Stimulated activated CD8-positive, alpha-beta memory T cell treated with anti-CD3 and anti-CD28 coated beads, Interleukin-7, amount 100 ng/mL, for 1 hour (primary cell): ENCODE measurements around the gene SLC9A4.
"Not testable (repeated sequence)": the region's sequence is repeated elsewhere in the genome, so short reads cannot be mapped to it uniquely, and the experiment has no call there.

Experiments
- DNase-seq, 2 donors: peaks; one replicate each; pipeline ENCODE4 v3.0.0-alpha.2; 2020; ENCODE audit warnings: low read depth in 2 of 2

The SLC9A4 gene

DNA sequence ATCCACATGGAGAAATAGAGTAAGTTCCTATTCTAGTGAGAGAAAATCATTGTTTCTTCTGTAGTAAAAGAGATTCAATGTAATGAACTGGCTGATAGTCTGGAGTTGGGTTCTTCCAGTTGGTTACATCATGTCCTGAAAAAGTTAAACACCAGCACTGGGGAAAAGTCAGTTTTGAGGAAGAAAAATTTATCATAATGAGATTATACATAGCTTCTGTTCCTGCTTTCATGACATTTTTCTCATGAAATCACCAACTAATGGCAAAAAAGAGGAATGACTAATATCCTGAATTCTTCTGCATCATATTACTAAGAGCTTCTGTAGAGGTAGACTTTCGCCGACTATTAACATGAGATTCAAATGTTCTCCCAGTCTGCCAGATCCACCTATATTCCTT, 77.1 kb downstream of the SLC9A4 start:
- no peak for DNase-seq

DNA sequence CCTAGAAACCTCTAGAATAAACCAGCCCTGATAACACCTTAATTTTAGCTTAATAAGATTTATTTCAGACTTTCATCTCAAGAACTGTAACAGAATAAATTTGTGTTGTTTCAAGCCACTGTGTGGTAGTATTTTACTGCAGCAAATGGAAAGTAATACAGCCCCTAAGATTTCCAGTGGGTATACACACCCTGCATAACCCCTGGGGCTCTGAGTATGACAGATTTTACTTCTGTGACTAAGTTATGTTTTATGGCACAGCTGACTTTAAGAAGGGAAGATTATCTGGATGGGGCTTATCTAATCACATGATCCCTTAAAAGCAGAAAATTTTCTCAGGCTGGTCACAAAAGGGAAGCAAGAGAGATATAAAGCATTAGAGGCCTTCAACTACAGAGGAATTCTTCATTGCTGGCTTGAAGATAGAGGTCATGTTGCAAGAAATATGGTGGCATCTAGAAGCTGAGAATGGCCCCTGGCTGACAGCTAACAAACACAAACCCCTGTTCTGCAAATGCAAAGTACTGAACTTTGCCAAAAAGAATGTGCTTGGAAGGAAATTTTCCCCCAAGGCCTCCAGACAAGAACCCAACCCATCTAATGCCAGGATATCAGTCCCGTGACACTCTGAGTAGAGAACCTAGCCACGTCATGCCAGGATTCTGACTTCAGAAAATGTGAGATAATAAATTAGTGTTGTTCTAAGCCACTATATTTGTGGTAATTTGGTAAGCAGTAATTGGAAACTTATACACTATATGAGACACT, 78.5 kb downstream of the SLC9A4 start:
- no peak for DNase-seq

DNA sequence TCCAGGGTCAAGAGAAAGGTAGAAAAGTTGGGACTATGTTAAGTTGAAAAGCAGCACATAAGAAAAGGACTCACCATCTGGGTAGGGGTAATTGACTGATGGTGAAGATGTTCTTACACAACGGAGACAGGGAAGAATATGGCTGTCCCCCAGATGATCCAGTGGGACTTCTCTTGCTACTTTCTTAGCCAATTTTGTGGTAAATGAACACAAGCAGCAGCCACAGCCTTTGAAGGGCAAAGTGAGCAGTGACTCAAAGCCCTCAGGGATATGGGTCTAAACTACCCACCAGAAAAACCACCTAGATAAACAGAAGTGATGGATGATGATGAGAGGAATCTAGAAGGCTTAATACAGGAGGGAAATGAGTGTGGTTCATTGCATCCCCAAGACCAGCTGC, 80.6 kb downstream of the SLC9A4 start:
- no peak for DNase-seq

DNA sequence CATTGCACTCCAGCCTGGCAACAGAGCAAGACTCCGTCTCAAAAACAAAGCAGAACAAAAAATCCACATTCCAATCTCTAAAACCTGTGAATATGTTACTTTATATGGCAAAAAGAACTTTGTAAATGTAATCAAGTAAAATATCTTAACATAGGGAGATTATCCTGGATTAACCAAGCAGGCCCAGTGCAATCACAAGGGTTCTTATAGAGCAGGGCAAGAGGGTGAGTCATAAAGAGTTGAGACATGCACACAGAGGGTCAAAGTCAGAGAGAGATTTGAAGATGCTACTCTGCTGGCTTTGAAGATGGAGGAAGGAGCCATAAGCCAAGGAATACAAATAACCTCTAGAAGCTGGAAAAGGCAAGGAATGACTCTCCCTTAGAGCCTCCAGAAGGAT, 85.4 kb downstream of the SLC9A4 start:
- DNase-seq = no peak

DNA sequence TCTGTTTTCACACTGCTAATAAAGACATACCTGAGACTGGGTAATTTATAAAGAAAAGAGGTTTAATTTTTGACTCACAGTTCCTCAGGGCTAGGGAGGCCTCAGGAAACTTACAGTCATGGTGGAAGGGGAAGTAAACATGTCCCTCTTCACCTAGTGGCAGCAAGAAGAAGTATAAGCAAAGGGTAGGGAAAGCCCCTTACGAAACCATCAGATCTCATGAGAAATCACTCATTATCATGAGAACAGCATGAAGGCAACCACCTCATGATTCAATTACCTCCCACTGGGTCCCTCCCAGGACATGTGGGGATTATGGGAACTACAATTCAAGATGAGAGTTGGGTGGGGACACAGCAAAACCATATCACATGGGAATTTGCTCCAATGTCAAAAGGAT, 89.5 kb downstream of the SLC9A4 start:
- DNase-seq = not testable (repeated sequence)

DNA sequence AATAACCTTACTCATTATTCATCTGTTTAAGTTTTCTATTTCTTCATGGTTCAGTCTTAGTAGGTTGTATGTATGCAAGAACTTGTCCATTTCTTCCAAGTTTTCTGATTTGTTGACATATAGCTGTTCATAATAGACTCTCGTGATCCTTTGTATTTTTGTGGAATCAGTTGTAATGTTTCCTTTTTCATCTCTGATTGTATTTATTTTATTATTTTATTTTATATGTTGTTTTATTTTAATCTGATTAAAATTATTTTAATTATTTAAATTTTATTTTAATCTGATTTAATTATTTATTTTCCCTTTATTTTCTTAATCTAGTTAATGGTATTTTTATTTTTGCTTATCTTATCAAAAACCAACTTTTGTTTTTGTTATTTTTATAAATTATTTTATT, 102.9 kb downstream of the SLC9A4 start:
- no peak for DNase-seq

DNA sequence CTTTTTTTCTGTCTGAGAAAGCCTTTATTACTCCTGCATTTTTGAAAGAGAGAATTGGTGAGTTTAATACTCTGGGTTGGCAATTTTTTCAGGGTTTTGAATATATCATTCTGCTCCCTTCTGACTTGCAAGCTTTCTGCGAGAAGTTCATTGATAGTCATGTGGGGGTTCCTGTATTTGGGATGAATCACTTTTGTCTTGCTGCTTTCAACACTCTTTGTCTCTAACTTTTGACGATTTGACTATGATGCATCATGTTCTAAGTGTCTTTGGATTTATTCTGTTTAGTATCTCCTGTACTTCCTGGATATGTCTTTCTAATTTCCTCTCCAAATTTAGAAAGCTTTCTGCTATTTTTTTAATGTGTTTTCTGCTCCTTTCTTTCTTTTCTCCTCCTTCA, 105.3 kb downstream of the SLC9A4 start:
- no peak for DNase-seq

DNA sequence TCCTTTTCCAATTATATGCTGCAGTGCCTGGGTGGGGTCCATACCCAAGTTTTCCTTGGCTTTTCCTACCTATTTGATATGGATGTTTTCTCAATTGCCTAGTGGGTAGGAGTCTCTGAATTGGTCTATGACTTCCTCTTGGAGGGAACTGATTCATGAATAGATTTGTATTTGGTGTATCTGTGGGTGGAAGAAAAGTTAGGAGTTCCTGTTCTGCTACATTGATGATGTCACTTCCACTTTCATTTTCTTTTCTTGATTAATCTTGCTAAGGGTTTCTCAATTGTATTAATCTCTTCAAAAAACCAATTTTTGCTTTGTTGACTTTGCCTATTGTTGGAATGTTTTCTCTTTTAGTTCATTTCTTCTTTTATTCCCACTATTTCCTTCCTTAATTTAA, 108.9 kb downstream of the SLC9A4 start:
- no peak for DNase-seq

DNA sequence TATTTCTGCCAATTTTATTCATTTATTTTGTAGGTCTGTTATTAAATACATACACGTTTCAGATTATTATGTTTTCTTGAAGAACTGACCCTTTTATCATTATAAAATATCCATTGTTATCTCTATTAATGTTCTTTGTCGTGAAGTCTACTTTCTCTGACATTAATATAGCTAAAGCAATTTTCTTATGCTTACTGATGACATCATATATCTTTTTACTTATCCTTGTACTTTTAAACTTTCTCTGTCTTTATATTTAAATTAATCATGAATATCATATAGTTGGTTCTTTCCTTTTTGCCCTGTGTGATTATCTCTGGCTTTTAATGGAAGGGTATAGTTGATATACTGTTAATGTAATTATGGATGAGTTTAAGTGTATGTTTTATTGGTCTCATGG, 109.8 kb downstream of the SLC9A4 start:
- DNase-seq = no peak
